Measurements from ENCODE around the gene CPED1.
"Not testable (repeated sequence)": the region's sequence is repeated elsewhere in the genome, so short reads cannot be mapped to it uniquely, and the experiment has no call there.

The CPED1 gene

GRCh38 chr7:121043314-121044234 is 55.1 kb downstream of the CPED1 start:
- DNase-seq: no peak

GRCh38 chr7:121045090-121045489 is 56.6 kb downstream of the CPED1 start:
- DNase-seq: no peak

GRCh38 chr7:121046009-121046408 is 57.5 kb downstream of the CPED1 start:
- DNase-seq: no peak

- DNase-seq: no peak
Observed at GRCh38 chr7:121046893-121047468, 58.5 kb downstream of the CPED1 start.

- no peak for DNase-seq
Observed at GRCh38 chr7:121048195-121048594, 59.7 kb downstream of the CPED1 start.

GRCh38 chr7:121049028-121049791 is 60.7 kb downstream of the CPED1 start:
- DNase-seq: no peak

- no peak for DNase-seq
Observed at GRCh38 chr7:121049897-121050296, 61.4 kb downstream of the CPED1 start.

GRCh38 chr7:121053219-121053618 is 64.7 kb downstream of the CPED1 start:
- DNase-seq: no peak

GRCh38 chr7:121054925-121055324 is 66.4 kb downstream of the CPED1 start:
- no peak for DNase-seq

GRCh38 chr7:121057878-121058277 is 69.4 kb downstream of the CPED1 start:
- no peak for DNase-seq

- no peak for DNase-seq
Observed at GRCh38 chr7:121058975-121059374, 70.5 kb downstream of the CPED1 start.

- DNase-seq: not testable (repeated sequence)
Observed at GRCh38 chr7:121059979-121060509, 71.5 kb downstream of the CPED1 start.

- no peak for DNase-seq
Observed at GRCh38 chr7:121061677-121062582, 73.4 kb downstream of the CPED1 start.

GRCh38 chr7:121062671-121063279 is 74.3 kb downstream of the CPED1 start:
- DNase-seq: no peak

- DNase-seq: not testable (repeated sequence)
Observed at GRCh38 chr7:121067717-121068116, 79.2 kb downstream of the CPED1 start.

GRCh38 chr7:121069346-121070100 is 81.0 kb downstream of the CPED1 start:
- DNase-seq: no peak

- no peak for DNase-seq
Observed at GRCh38 chr7:121071132-121071531, 82.6 kb downstream of the CPED1 start.

- DNase-seq: no peak
Observed at GRCh38 chr7:121071662-121072061, 83.2 kb downstream of the CPED1 start.

GRCh38 chr7:121072826-121073225 is 84.3 kb downstream of the CPED1 start:
- no peak for DNase-seq

GRCh38 chr7:121073463-121074099 is 85.1 kb downstream of the CPED1 start:
- no peak for DNase-seq
